Head of caudate nucleus (tissue), 42 donors: Measurements from ENCODE around the gene CMYA5.

Source experiments
- DNase-seq, 42 donors: peaks; one replicate each; pipeline versions ENCODE4 v3.0.0 to v3.0.0-alpha.2; 2020 to 2021; ENCODE audit warnings: mixed read lengths in 7 of 42
- intact Hi-C: fragments of 100-400 bp; cut with DNase I; formaldehyde crosslinking; loops from one replicate; pipeline ENCODE4 v1.15.0; 2022

Gene CMYA5

DNA sequence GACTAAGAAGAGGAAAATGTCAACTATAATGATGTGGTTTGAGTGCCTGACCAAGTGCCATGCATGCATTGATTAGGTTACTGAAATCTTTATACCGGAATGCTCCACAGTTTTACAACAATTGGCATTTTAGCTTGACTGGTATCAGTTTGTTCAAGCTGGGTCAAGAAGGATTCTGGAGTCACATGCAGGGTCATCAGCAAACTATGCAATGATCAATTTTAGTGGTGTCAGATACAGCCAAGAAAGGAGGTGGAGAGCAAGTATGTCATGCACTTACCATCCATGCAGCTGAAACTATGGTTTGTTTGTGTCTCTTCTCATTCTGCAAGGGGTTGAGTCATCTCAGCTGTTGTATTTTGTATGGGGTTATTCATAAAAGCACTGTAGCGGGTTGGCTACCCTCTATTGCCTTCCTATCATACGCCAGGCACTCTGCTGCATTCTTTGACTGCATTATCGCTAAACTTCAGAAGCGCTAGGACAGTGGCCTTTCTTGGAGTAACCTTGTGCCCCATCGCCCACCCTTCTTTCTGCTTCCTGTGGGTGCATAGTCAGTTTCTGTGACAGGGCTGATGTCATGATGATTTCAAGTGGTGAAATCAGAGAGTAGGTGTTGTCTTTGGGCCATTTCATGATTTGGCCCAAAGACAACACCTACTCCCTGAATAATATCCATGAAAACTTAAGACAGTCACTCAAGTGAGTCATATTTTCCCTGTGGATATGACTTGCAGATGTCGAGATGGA is 156.0 kb downstream of the CMYA5 start:
- intact Hi-C loops: no loop called here
- peak in 7 of 42 donors; percentile 12 to 61 (median 19) for DNase-seq

GRCh38 chr5:79846198-79846521 is 156.5 kb downstream of the CMYA5 start:
- intact Hi-C loops: no loop called here
- DNase-seq: no peak

- intact Hi-C loops: no loop called here
- peak in 2 of 42 donors; percentile 8 to 24 for DNase-seq
Measured at GRCh38 chr5:79847561-79847960, 157.9 kb downstream of the CMYA5 start.

- intact Hi-C loops: no loop called here
- peak in 2 of 42 donors; percentile 7 to 25 for DNase-seq
Measured at GRCh38 chr5:79849061-79849460, 159.4 kb downstream of the CMYA5 start.
